SU-DHL-6 (cell line): ENCODE measurements around the gene PHRF1.

Experiments used
- EZH2phosphoT487 ChIP-seq: fragments of 200-600 bp; sonication (generic), shearing (Covaris generic); conservative IDR thresholded peaks from 2 replicates; pipeline ENCODE4 v1.6.1; 2018; ENCODE audit warnings: mild to moderate bottlenecking, antibody characterized with exemption, low read length, moderate library complexity, mixed read lengths
- TF ChIP-seq, protein P1 (sequence below): fragments of 200-600 bp; sonication (generic); IDR thresholded peaks from one replicate; pipeline ENCODE4 v1.5.1; 2017; ENCODE audit warnings: antibody characterized with exemption, mild to moderate bottlenecking, low read length, moderate library complexity; ENCODE audit not compliant: insufficient read depth, poor library complexity, severe bottlenecking

DNA sequence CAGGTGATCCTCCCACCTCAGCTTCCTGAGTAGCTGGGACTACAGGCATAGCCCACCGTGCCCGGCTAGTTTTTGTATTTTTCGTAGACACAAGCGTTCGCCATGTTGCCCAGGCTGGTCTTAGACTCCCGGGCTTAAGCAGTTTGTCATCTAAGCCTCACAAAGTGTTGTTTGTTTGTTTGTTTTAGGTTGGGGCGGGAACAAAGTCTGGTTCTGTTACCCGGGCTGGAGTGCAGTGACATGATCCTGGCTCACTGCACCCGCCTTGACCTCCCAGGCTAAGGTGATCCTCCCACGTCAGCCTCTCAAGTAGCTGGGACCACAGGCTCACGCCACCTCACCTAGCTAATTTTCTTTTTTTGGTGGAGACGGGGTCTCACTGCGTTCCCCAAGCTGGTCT, 26.9 kb downstream of the PHRF1 start:
- no peak for TF ChIP-seq EZH2phosphoT487
- TF ChIP-seq, protein P1, sequence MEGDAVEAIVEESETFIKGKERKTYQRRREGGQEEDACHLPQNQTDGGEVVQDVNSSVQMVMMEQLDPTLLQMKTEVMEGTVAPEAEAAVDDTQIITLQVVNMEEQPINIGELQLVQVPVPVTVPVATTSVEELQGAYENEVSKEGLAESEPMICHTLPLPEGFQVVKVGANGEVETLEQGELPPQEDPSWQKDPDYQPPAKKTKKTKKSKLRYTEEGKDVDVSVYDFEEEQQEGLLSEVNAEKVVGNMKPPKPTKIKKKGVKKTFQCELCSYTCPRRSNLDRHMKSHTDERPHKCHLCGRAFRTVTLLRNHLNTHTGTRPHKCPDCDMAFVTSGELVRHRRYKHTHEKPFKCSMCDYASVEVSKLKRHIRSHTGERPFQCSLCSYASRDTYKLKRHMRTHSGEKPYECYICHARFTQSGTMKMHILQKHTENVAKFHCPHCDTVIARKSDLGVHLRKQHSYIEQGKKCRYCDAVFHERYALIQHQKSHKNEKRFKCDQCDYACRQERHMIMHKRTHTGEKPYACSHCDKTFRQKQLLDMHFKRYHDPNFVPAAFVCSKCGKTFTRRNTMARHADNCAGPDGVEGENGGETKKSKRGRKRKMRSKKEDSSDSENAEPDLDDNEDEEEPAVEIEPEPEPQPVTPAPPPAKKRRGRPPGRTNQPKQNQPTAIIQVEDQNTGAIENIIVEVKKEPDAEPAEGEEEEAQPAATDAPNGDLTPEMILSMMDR: no peak
